Neural progenitor cell (in vitro differentiated cells): ENCODE data around the gene ABCC2. TPM values are rescaled to one million over a fixed set of nuclear protein-coding genes. Genes with fewer than 3 reads are reported as not detected.
"Not testable (repeated sequence)": the region's sequence is repeated elsewhere in the genome, so short reads cannot be mapped to it uniquely, and the experiment has no call there.

Experiments
- DNase-seq: peaks from one replicate; pipeline ENCODE4 v3.0.0-alpha.2; 2016; ENCODE audit warnings: low spot score
- H2AFZ ChIP-seq: fragments of 200-600 bp; sonication (generic); replicated peaks from 2 replicates; pipeline ENCODE4 v1.6.1; 2016; ENCODE audit warnings: antibody characterized with exemption
- H3F3A ChIP-seq: fragments of 200-600 bp; sonication (generic); 2 replicates; pipeline ENCODE4 v1.6.1; 2016; ENCODE audit warnings: antibody characterized with exemption, low read depth
- H3K27ac ChIP-seq: fragments of 200-600 bp; sonication (generic); 2 replicates; pipeline ENCODE4 v1.5.1; 2016; ENCODE audit warnings: mild to moderate bottlenecking
- H3K27me3 ChIP-seq: fragments of 200-600 bp; sonication (generic); 2 replicates; pipeline ENCODE4 v1.6.1; 2016; ENCODE audit warnings: mild to moderate bottlenecking, moderate library complexity
- H3K36me3 ChIP-seq: fragments of 200-600 bp; sonication (generic); 2 replicates; pipeline ENCODE4 v1.5.1; 2016
- H3K4me1 ChIP-seq: fragments of 200-600 bp; sonication (generic); 2 replicates; pipeline ENCODE4 v1.6.1; 2016; ENCODE audit warnings: mixed run types
- H3K4me2 ChIP-seq: fragments of 200-600 bp; sonication (generic); 2 replicates; pipeline ENCODE4 v1.6.1; 2016
- H3K4me3 ChIP-seq: fragments of 200-600 bp; sonication (generic); 2 replicates; pipeline ENCODE4 v1.5.1; 2016
- H3K79me2 ChIP-seq: fragments of 200-600 bp; sonication (generic); 2 replicates; pipeline ENCODE4 v1.6.1; 2016; ENCODE audit warnings: low read depth
- H3K9ac ChIP-seq: fragments of 200-600 bp; sonication (generic); 2 replicates; pipeline ENCODE4 v1.6.1; 2016
- H3K9me3 ChIP-seq: fragments of 200-600 bp; sonication (generic); 2 replicates; pipeline ENCODE4 v1.5.1; 2016; ENCODE audit warnings: low read depth
- H4K20me1 ChIP-seq: fragments of 200-600 bp; sonication (generic); 2 replicates; pipeline ENCODE4 v1.6.1; 2016; ENCODE audit warnings: low read depth
- H3K27ac Mint-ChIP-seq: 3 replicates; pipeline ENCODE4 v1.8.0; 2021; ENCODE audit warnings: mixed read lengths
- H3K27me3 Mint-ChIP-seq: 2 replicates; pipeline ENCODE4 v1.8.0; 2022; ENCODE audit warnings: low read depth, mild to moderate bottlenecking, inconsistent platforms, moderate library complexity, mixed read lengths; ENCODE audit not compliant: insufficient read depth
- H3K36me3 Mint-ChIP-seq: 3 replicates; pipeline ENCODE4 v1.8.0; 2021; ENCODE audit warnings: mixed read lengths
- H3K4me1 Mint-ChIP-seq: 3 replicates; pipeline ENCODE4 v1.8.0; 2021; ENCODE audit warnings: mixed read lengths
- H3K4me3 Mint-ChIP-seq: 3 replicates; pipeline ENCODE4 v1.8.0; 2021; ENCODE audit warnings: mild to moderate bottlenecking, moderate library complexity, mixed read lengths
- H3K9me3 Mint-ChIP-seq: 3 replicates; pipeline ENCODE4 v1.8.0; 2020; ENCODE audit warnings: mixed read lengths
- CTCF ChIP-seq: fragments of 200-600 bp; sonication (generic); IDR thresholded peaks from 2 replicates; pipeline ENCODE4 v1.5.1; 2017; ENCODE audit warnings: antibody characterized with exemption, mild to moderate bottlenecking
- EZH2 ChIP-seq: fragments of 200-600 bp; sonication (generic); IDR thresholded peaks from 2 replicates; pipeline ENCODE4 v1.6.1; 2017; ENCODE audit warnings: antibody characterized with exemption, mild to moderate bottlenecking, moderate library complexity
- EZH2phosphoT487 ChIP-seq: fragments of 200-600 bp; sonication (generic); IDR thresholded peaks from 2 replicates; pipeline ENCODE4 v1.6.1; 2017; ENCODE audit warnings: antibody characterized with exemption
- total RNA-seq: library from RNA; depleted of rRNA; stranded (reverse); fragments of >200 nt; gene quantifications from 2 replicates; pipeline ENCODE4 v1.2.3, GENCODE V29; 2015; ENCODE audit warnings: low replicate concordance

Gene ABCC2
- total RNA-seq, 1 donor from 2014 or later = 0.26 TPM

GRCh38 chr10:99860466-99860865 lies 78.0 kb downstream of the ABCC2 start:
- no peak overlapping the region for H3K27ac ChIP-seq
- no peaks in the 10 kb centered on the region for H3K27me3 Mint-ChIP-seq
- no peak overlapping the region for H3K27ac Mint-ChIP-seq
- no peak for DNase-seq
- no peaks in the 10 kb centered on the region for H3F3A ChIP-seq
- no peaks in the 10 kb centered on the region for H3K4me1 ChIP-seq
- H3K79me2 ChIP-seq = no peaks in the 10 kb centered on the region
- no peak overlapping the region for H3K4me2 ChIP-seq
- no peaks in the 10 kb centered on the region for H4K20me1 ChIP-seq
- H3K9me3 Mint-ChIP-seq = peaks cover 10% of the 10 kb centered on the region
- H3K4me1 Mint-ChIP-seq = no peaks in the 10 kb centered on the region
- no peaks in the 10 kb centered on the region for H3K9me3 ChIP-seq
- H2AFZ ChIP-seq = no peak overlapping the region
- H3K36me3 ChIP-seq = no peaks in the 10 kb centered on the region
- no peaks in the 10 kb centered on the region for H3K27me3 ChIP-seq
- H3K9ac ChIP-seq = no peak overlapping the region
- H3K4me3 Mint-ChIP-seq = no peak overlapping the region
- TF ChIP-seq EZH2 (no peak), EZH2phosphoT487 (no peak), CTCF (no peak)
- H3K36me3 Mint-ChIP-seq = no peaks in the 10 kb centered on the region
- no peak overlapping the region for H3K4me3 ChIP-seq

GRCh38 chr10:99863535-99864240 lies 81.2 kb downstream of the ABCC2 start:
- not testable (repeated sequence) for H3F3A ChIP-seq, H3K4me1 Mint-ChIP-seq, H3K4me3 ChIP-seq, H3K79me2 ChIP-seq, H3K36me3 ChIP-seq, H3K27ac ChIP-seq, DNase-seq, H3K9me3 ChIP-seq, H3K4me2 ChIP-seq, H3K27ac Mint-ChIP-seq, H4K20me1 ChIP-seq, H3K27me3 ChIP-seq, H3K36me3 Mint-ChIP-seq, H3K9ac ChIP-seq, H3K4me3 Mint-ChIP-seq, H2AFZ ChIP-seq, H3K27me3 Mint-ChIP-seq, H3K4me1 ChIP-seq
- peaks cover 37% of the 10 kb centered on the region for H3K9me3 Mint-ChIP-seq

GRCh38 chr10:99867250-99867649 lies 84.8 kb downstream of the ABCC2 start:
- not testable (repeated sequence) for H3K4me1 ChIP-seq, H3K79me2 ChIP-seq, H3K4me3 Mint-ChIP-seq, H3K36me3 Mint-ChIP-seq, H3K4me2 ChIP-seq, H2AFZ ChIP-seq, H3K9me3 ChIP-seq, H3K27me3 ChIP-seq, H3K4me3 ChIP-seq, H3K4me1 Mint-ChIP-seq, H3K36me3 ChIP-seq, H3K27ac Mint-ChIP-seq, H4K20me1 ChIP-seq, H3F3A ChIP-seq, H3K27me3 Mint-ChIP-seq, DNase-seq, H3K9ac ChIP-seq, H3K27ac ChIP-seq
- H3K9me3 Mint-ChIP-seq = peaks cover 41% of the 10 kb centered on the region

- TF ChIP-seq EZH2 (no peak), CTCF (no peak), EZH2phosphoT487 (no peak)
- Histone ChIP-seq H3K27me3 (no peaks in the 10 kb centered on the region), H2AFZ (peak overlapping the region; percentile 26), H3K9me3 (no peaks in the 10 kb centered on the region), H3K27ac (no peak overlapping the region), H3F3A (no peaks in the 10 kb centered on the region), H3K4me3 (no peak overlapping the region), H3K9ac (no peak overlapping the region), H3K79me2 (no peaks in the 10 kb centered on the region), H3K4me2 (no peak overlapping the region), H3K4me1 (no peaks in the 10 kb centered on the region), H3K36me3 (no peaks in the 10 kb centered on the region), H4K20me1 (no peaks in the 10 kb centered on the region)
- H3K4me1 Mint-ChIP-seq = peaks cover 9% of the 10 kb centered on the region
- peaks cover 1% of the 10 kb centered on the region for H3K36me3 Mint-ChIP-seq
- peaks cover 38% of the 10 kb centered on the region for H3K9me3 Mint-ChIP-seq
- H3K4me3 Mint-ChIP-seq = no peak overlapping the region
- no peak overlapping the region for H3K27ac Mint-ChIP-seq
- no peaks in the 10 kb centered on the region for H3K27me3 Mint-ChIP-seq
- no peak for DNase-seq
Measured at GRCh38 chr10:99869581-99870122, 87.2 kb downstream of the ABCC2 start.
